Measurements from ENCODE around the gene SLC39A11.

GRCh38 chr17:73071066-73071999, 21.2 kb downstream of the SLC39A11 start:
- TF ChIP-seq POLR2AphosphoS5 (IDR thresholded peaks at IDR 0.05), result no peak
- TF ChIP-seq, protein P1, sequence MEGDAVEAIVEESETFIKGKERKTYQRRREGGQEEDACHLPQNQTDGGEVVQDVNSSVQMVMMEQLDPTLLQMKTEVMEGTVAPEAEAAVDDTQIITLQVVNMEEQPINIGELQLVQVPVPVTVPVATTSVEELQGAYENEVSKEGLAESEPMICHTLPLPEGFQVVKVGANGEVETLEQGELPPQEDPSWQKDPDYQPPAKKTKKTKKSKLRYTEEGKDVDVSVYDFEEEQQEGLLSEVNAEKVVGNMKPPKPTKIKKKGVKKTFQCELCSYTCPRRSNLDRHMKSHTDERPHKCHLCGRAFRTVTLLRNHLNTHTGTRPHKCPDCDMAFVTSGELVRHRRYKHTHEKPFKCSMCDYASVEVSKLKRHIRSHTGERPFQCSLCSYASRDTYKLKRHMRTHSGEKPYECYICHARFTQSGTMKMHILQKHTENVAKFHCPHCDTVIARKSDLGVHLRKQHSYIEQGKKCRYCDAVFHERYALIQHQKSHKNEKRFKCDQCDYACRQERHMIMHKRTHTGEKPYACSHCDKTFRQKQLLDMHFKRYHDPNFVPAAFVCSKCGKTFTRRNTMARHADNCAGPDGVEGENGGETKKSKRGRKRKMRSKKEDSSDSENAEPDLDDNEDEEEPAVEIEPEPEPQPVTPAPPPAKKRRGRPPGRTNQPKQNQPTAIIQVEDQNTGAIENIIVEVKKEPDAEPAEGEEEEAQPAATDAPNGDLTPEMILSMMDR (IDR thresholded peaks at IDR 0.05; ENCODE audit: poor library complexity, severe bottlenecking), result no peak
